HG03575 (cell line): ENCODE measurements around the gene KDM4B.

Experiments
- ATAC-seq: cut with Tn5 transposase; IDR thresholded peaks from one replicate; pipeline ENCODE4 v1.9.1; 2021; ENCODE audit not compliant: unreplicated experiment, insufficient number of reproducible peaks, low FRiP score; ENCODE audit errors: extremely low read depth

Gene KDM4B

DNA sequence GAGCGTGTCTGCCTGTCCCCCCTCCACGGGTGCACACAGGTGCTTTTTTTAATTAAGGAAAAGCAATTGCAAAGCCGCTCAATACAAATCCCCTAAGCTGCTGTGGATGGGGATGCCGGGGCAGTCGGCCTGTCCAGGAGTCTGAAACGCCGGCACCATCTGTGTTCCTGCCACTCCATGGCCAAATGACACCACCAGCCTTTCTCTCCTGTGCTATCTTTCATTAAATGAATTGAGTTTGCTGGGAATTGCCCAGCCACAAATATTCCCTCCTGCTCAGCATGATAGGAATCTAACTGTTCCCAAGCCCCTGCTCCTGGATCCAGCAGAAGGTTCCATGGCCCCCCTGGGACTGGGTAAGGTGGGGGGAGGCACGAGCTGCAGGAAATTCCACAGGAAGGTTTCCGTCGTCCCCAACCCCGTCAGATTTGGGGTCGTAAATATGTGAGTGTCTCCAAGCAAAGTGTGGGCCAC lies 139.2 kb downstream of the KDM4B start:
- ATAC-seq, result no peak

DNA sequence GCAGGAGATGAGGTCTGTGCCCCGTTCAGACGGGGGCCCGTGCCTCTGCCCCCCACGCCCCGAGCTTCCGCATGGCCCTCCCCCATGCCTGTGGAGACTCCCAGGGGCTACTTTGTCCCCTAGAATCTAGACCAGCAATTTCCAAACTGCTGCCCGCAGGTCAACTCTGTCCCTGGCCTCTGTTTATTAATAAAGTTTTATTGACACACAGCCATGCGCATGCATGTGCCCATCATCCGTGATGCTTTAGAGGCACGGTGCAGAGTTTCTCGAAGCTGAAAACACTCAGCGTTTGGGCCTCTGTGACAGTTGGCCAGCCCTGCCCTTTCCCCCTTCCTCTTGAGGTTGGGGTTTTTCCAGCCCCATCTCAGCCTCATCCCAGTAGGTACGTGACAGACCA lies 140.0 kb downstream of the KDM4B start:
- ATAC-seq, result no peak

DNA sequence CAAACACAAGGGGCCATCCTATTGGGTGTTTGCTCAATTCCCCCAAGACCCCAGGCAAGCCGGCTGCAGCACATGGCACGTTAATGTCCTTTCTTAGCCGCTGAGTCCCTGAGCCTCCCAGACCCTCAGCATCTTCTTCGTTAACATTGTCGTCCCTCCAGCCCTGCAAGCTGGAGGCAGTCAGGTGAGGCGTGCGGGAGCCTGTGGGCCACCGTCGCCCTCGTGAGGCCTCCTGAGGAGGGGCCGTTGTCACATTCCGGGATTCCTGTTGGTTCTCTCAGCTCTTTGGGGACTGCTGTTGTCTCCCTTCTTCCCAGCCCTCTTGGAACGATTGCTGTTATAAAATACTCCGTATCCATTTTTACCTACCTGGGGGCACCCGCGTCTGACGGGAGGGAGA lies 140.6 kb downstream of the KDM4B start:
- ATAC-seq, result no peak

DNA sequence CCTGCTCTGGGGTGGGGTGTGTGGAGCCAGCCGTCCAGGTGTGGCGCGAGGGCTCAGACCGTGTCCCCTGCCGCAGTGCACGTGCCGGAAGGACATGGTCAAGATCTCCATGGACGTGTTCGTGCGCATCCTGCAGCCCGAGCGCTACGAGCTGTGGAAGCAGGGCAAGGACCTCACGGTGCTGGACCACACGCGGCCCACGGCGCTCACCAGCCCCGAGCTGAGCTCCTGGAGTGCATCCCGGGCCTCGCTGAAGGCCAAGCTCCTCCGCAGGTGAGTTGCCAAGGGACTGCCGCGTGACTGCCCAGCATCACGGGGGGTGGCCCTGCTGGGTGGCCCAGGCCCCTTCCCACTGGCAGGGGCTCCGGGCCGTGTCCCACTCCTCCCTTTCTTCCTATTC lies 141.6 kb downstream of the KDM4B start:
- no peak for ATAC-seq

DNA sequence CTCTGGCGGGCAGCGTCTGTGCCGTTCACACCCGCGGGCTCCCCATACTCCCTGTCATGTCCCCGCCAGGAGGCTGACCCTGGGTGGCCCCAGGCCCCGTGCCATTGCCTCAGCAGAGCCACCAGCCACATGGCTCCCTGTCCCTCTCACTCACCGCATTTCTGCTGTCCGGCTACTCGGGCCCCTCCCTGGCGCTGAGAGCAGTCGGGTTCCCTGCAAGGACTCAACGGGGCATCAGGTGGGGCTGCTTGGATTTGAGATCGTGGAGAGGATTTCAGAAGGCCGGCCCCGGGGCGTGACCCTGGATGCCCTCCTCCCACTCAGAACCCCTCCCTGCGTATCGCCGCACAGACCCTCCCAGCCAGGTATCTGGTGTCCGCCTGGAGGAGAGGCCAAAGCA lies 142.1 kb downstream of the KDM4B start:
- no peak for ATAC-seq

DNA sequence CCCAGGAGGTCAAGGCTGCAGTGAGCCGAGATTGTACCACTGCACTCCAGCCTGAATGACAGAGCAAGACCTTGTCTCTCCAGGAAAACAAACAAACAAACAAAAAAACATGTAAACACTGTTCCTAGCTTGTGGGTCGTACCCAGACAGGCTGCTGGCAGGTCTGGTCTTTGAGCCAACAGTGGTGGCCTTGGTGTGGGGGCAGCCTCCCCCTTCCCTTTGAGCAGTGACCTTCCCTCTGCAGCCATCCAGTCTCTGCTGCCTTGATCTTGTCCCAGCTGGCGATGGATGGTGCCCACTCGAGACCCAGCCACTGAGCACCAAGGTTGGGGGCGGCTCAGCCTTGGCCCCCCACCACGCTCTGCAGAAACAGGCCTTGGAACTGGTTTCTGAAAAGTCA lies 143.3 kb downstream of the KDM4B start:
- no peak for ATAC-seq

DNA sequence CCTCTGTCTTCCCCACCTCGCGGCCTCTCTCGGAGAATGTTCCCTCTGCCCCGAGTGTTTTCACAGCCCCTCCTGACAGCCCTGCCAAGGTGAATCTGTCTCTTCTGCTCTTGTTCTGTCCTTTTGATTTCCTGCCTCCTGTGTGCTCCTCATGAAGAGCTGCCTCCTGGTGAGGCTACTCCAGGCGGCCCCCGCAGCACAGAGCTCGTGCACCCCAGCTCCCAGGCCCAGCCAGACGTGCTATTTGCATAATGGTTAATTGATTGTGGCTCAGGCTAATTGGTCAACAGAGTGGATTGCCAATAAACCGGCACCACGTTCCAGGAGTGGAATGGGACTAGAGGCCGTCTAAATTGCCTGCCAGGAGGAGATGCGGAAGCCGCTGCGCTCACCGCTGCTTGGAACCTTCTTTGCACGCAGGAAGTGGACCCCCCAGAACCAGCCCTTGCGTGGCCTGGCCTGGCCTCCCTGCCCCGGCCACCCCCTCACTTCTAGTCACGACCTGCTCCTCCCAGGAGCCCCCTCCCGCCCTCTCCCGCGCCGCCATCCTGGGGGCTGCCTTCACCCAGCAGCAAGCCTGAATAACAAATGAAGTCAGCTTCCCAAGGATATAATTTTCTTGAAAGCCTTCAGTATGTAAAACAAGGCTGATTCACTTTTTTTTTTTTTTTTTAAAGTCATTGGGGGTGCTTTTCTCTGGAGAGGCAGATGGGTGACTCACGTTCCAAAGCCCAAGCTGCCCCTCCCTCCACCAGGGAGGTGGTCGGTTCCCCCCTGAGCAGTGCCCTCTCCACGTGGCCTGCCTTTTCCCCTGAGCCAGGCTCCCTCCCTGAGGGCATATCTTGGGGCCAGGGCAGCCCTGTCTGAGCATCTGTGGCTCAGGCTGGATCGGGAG lies 144.0 kb downstream of the KDM4B start:
- no peak for ATAC-seq

DNA sequence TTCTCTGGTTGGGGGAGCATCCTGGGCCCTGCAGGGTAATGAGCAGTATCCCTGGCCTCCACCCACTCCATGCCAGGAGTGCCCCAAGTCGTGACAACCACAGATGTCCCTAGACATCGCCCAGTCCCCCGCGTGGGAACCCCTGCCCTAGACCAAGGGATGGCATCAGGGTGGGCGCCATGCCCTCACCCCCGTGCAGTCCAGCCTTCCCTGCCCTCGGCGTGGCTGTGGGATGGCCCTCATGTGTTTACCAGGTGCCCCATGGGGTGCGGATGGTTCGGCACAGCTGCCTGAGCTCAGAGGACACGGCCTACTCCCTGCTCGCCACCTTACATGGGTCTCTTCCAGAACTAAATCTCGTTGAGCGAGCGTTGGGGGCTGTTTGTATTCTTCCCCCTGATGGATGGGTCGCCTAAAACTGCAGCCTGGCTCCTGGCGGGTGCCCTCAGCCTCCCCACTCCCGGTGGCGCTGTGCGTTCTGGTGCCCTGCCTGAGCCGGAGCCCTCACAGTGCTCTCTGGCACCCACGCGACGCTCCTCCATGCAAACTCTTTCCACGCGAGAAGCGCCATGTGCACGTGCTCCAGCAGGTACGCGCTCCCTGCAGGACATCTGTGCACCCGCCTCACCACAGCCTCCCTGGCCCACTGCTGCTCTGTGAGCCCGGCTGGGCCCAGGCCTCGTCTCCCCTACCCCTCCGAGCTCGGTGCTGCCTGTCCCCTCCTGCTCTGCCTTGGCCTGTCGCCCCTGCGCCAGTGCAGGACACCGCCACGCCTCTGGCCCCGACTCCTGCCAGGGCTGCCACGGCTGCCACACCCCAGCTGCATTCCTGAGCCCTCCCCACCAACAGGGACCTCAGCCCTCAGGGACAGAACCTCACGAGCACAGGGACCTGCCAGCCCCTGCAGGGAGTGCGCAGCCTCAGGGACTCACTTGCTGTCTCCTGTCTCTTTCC lies 145.0 kb downstream of the KDM4B start:
- no peak for ATAC-seq

DNA sequence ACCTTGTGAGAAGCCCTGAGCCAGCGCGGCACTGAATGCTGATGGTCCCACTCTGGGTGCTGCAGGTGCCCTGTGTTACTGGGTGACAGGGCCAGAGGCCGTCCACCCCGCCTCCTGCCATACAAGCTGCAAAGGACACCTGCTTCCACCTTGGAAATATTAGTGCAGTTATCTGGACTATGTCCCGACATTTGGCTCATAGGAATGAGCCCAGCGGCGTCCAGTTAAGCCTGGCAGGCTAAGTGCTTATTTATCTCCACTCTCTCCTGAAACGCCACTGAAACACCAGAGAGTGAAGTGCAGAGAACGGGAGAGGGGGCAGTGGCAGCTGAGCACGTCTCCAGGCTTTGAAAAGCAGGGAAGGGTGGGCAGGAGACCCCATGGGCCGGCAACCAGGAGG lies 145.8 kb downstream of the KDM4B start:
- ATAC-seq, result no peak

DNA sequence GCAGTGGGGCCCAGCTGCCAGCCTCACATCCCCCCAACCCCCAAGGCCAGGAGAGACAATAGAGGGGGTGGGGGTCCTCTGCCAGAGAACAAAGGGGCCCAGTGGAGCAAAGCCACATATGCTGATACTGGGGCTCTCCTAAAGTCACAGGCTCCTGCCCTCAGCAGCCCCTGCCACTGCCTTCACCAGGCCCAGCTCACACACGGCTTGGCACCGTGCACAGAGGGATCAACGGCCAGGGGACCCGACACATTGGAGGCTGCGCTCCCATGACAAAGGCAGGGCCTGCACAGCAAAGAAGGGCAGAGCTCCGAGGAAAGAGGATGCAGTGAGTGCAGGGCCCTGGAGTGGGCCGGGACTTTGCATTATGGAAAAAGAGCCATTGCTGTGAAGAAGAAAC lies 146.4 kb downstream of the KDM4B start:
- no peak for ATAC-seq

DNA sequence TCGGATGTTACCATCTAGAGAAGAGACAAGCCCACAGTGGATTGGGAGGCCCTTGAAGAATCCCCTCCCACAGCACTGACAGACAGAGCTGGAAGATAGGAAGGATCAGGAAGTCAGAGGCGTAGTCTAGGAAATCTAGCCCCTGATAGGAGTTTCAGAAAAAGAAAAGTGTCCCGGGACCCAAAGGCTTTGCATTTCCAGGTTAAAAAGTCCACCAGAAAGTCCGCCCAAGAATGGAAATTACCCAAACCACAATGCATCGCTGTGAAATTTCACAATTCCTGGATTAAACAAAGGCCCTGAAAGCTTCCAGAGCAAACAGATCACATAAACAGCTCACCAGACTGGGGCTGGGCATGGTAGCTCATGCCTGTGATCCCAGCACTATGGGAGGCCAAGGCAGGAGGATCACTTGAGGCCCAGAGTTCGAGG lies 146.9 kb downstream of the KDM4B start:
- no peak for ATAC-seq

DNA sequence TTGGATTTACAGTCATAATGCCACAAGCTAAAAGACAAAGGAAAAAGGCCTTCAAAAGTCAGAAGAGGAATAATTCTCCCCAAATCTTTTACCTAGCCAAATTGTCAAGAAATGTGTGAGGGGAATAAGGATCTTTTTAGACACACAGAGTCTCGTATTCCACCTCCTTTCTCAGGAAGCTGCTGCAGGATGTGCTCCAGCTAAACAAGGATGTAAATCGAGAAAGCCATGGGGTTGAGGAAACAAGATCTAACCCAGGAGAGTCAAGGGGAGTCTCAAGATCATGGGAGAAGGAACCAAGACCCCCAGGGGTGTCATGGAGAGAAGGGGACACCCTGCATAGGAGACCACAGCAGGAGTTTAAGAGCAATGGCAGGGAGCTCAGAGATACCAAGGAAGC lies 147.4 kb downstream of the KDM4B start:
- ATAC-seq, result no peak

DNA sequence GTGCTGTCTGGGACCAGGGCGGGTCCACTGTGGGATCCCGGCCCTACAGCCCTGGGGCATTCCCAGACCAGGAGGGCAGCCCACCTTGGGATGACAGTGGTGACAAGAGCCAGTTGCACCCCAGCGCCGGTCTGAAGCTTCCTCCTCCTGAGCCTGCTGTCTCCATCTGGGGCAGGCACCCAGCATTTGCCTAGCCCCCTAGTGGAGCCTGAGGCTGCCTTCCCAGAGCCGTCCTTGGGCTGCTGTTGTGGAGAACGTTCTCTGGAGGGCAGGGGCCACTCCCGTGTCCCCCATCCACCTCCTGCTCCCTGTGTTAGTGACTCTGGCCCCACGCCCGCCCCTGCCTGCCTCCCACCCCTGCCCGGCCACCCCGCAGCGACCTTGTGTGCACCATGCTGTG lies 148.5 kb downstream of the KDM4B start:
- no peak for ATAC-seq

DNA sequence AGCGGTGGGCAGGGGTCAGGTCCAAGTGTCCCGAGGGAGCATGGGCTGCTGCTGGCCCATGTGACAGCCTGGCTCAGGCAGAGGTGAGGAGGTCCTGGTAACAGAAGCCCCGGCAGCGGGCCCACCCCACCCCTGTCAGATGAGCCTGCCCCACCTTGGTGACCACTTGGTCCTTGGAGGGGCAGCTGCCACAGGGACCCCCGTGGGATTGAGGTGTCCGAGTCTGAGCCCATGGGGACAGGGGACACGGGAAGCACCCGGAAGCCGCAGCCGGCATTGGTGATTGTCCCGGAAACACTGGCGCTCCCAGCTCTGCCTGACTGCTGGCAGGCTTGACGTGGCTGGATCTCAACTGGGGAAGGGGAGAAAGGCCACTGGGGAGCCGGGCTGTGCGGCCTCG lies 149.1 kb downstream of the KDM4B start:
- no peak for ATAC-seq

DNA sequence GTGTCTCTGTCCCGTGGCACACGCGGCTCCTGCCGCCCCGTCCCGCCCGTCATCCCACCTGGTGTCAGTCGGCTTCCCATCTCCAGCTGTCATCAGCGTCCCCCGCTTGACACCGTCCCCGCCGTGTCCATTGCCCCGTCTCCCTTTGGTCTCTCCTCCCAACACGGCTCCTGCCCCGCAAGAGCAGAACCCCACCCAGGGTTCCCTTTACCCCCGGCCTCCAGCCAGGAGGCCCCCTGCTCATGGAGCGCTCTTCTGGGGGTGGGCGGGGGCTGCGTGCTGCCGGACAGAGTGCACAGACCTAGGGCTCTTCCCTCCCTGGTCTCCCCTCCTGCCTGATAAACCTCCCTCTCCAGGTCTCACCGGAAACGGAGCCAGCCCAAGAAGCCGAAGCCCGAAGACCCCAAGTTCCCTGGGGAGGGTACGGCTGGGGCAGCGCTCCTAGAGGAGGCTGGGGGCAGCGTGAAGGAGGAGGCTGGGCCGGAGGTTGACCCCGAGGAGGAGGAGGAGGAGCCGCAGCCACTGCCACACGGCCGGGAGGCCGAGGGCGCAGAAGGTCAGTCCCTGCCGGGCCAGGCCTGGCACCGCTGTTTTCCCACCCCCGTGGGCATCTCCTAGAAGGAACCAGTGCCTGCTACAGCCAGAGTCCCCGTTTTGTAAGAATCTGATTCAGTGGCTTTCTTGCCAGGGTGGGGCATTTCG lies 150.5 kb downstream of the KDM4B start:
- ATAC-seq, result no peak

DNA sequence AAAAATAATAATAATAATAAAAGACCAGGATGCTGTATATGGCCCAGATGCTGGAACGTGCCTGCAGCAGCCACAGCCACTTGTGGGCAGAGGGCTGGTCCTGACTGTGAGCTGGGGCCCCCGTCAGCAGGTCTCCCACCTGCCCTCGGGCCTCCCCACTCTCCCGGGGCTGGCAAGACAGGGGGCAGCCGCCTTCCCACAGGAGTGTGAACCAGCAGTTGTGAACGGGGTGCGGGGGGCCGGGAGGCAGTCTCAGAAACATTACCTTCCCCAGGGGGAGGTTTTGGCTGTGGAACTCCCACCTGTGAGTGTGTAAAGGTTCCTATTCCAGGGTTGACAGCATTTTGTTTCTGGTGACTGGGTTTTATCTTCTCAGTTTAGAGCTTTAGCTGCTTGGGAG lies 151.4 kb downstream of the KDM4B start:
- no peak for ATAC-seq

DNA sequence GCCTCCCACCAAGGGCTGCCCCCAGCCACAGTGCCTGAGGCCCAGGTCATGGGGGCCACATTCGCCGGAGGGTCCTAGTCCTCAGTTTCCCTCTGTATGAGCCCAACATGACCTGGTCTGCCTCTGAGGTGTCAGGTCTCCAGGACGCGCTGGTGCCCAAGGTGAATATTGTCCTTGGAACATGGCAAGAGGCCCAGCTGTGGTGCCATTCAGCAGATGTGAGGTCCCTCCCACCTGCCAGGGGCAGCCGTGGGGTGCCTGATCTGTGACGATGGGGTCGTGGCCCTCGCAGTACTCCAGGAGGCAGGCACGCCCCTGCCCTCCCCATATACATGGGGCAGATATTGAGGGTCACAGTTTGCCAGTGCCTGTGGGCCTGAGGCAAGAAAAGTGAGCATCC lies 151.9 kb downstream of the KDM4B start:
- no peak for ATAC-seq

DNA sequence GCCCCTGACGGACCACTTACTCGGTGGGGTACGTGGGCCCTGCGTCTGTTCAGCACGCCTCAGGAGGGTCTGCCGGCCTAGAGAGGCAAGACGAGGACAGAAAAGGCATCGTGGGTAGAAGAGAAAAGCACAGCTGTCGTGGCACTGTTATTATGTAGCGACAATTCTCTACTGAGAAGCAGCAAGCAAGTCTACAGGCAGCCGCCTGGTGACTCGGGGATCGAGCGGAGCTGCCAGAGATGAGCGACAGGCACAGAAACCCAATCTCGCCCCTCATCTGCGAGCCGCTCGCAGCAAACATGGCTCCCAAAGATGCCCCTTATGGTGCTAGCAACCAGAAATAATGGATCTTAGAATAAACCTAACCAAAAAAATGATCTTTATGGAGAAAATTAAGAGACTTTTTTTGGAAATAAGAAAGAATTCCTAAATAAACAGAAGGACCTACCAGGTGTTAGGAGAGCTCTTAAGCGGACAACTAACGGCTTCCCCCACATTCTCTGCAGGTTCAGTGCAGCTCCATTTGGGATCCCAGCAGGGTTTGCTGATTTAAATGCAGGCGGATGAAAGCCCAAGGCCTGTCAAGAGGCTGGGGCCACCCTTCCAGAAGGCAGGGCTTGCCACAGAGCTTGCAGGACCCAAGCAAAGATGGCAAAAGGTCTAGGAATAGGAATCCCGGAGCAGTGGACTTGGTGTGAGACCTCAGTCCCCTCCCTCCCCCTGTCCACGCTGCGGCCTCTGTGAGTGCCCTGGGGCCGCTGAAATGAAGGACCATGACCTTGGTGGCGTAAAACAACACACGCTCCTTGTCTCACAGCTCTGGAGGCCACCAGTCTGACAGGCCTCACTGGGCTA lies 152.6 kb downstream of the KDM4B start:
- ATAC-seq, result no peak

DNA sequence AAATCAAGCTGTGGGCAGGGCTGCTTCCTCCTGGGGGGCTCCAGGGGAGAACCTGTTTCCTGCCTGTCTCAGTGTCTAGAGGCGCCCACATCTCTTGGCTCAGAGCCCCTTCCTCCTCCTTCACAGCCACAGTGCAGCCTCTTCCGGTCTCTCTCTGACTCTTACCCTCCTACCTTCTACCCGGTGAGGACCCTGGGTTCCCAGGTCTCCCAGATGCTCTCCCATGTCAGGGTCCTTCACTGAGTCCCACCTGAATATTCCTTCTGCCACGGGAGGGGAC lies 153.1 kb downstream of the KDM4B start:
- ATAC-seq, result no peak
